ENCODE measurements around the gene ACSF2. TPM values are rescaled to one million over a fixed set of nuclear protein-coding genes. Genes with fewer than 3 reads are reported as not detected.

ACSF2 gene
- total RNA-seq, 6 donors from 2014 or later = 52.3 to 239 (median 120) TPM

DNA sequence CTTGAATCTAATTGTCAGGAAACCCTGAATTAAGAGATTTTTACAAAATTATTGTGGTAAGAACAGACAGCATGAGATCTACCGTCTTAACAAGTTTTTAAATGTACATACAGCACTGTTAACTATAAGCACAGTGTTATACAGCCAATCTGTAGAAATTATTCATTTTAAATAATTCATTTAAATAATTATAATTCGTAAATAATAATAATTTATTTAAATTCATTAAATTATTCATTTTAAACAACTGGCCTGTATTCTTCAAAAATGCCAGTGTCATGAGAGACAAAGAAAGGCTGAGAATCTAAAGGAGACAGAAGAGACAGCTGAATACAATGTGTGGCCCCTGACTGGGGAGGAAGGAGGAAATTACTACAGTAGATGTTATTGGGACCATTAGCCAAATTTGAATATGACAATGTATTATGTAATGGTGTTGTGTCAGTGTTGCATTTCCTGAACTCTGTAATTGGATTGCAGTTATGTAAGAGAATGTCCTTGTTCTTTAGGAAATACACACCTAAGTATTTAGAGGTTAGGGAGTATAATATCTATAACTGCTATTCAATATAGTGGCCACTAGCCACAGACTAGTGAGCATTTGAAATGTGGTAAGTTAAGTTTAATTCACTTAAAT, 55.0 kb downstream of the ACSF2 start:
- ATAC-seq (ENCODE audit: low FRiP score in 2 of 2) = no peak
- 86 to 95% methylated on average over 2 of the region's 2 CpGs for WGBS, 2 donors
- H3K4me3 ChIP-seq = no peak overlapping the region
- H3K27me3 ChIP-seq = no peaks in the 10 kb centered on the region
- peaks cover 3 to 35% (median 26%) of the 10 kb centered on the region in 4 donors for H3K36me3 ChIP-seq
- DNase-seq = no peak
- no peaks in the 10 kb centered on the region for H3K9me3 ChIP-seq
- TF ChIP-seq, protein P1, sequence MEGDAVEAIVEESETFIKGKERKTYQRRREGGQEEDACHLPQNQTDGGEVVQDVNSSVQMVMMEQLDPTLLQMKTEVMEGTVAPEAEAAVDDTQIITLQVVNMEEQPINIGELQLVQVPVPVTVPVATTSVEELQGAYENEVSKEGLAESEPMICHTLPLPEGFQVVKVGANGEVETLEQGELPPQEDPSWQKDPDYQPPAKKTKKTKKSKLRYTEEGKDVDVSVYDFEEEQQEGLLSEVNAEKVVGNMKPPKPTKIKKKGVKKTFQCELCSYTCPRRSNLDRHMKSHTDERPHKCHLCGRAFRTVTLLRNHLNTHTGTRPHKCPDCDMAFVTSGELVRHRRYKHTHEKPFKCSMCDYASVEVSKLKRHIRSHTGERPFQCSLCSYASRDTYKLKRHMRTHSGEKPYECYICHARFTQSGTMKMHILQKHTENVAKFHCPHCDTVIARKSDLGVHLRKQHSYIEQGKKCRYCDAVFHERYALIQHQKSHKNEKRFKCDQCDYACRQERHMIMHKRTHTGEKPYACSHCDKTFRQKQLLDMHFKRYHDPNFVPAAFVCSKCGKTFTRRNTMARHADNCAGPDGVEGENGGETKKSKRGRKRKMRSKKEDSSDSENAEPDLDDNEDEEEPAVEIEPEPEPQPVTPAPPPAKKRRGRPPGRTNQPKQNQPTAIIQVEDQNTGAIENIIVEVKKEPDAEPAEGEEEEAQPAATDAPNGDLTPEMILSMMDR (IDR thresholded peaks at IDR 0.05) = no peak
- TF ChIP-seq POLR2A (IDR thresholded peaks at IDR 0.05) (no peak), POLR2AphosphoS5 (IDR thresholded peaks at IDR 0.05) (no peak), EP300 (IDR thresholded peaks at IDR 0.05) (no peak)
- H3K27ac ChIP-seq = peak overlapping the region in 1 of 4 donors; percentile 7
- H3K4me1 ChIP-seq = peaks cover 16 to 36% (median 22%) of the 10 kb centered on the region in 4 donors

DNA sequence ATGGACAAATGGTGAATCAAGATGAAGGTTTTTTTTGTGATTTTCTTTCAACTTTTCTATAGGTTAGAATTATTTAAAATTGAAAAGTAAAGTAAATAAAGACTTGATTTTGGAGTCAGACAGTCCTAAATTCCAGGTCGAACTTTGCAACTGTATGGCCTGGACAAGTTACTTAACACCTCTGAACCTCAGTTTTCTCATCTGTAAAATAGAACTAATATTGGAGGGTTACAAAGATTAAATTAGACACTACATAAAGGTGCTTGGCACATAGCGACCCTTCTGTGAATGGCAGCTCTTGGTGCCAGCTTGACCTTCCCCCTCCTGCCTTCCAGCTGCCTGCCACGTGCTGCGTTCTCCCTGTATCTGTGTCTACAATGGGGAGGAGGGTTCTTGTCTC, 55.6 kb downstream of the ACSF2 start:
- DNase-seq (no peak), ATAC-seq (ENCODE audit: low FRiP score in 2 of 2) (no peak)
- H3K27ac ChIP-seq = peak overlapping the region in 1 of 4 donors; percentile 7
- no peak overlapping the region for H3K4me3 ChIP-seq
- H3K27me3 ChIP-seq = no peaks in the 10 kb centered on the region
- WGBS, 2 donors = 90 to 92% methylated on average over 4 of the region's 4 CpGs
- peaks cover 16 to 36% (median 22%) of the 10 kb centered on the region in 4 donors for H3K4me1 ChIP-seq
- TF ChIP-seq POLR2AphosphoS5 (IDR thresholded peaks at IDR 0.05) (no peak), EP300 (IDR thresholded peaks at IDR 0.05) (no peak), POLR2A (IDR thresholded peaks at IDR 0.05) (no peak)
- TF ChIP-seq, protein P1 (IDR thresholded peaks at IDR 0.05) = no peak
- H3K36me3 ChIP-seq = peaks cover 3 to 41% (median 26%) of the 10 kb centered on the region in 4 donors
- H3K9me3 ChIP-seq = no peaks in the 10 kb centered on the region

DNA sequence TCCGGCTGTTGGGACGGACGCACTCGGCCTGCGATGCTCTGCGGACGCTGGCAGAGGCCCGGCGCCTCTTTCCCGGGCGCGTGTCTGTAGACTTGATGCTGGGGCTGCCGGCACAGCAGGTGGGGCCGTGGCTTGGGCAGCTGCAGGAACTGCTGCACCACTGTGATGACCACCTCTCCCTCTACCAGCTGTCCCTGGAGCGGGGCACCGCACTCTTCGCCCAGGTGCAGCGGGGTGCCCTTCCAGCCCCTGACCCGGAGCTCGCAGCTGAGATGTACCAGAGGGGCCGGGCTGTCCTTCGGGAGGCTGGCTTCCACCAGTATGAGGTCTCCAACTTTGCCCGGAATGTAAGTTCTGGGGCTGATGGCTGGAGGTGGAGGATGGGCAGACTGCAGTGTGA, 56.1 kb downstream of the ACSF2 start:
- TF ChIP-seq POLR2AphosphoS5 (IDR thresholded peaks at IDR 0.05) = no peak
- no peak for TF ChIP-seq EP300 (IDR thresholded peaks at IDR 0.05)
- TF ChIP-seq, protein P1 (IDR thresholded peaks at IDR 0.05) = no peak
- ATAC-seq (ENCODE audit: low FRiP score in 2 of 2) = no peak
- Histone ChIP-seq H3K27me3 (no peaks in the 10 kb centered on the region), H3K36me3 (peaks cover 3 to 46% (median 26%) of the 10 kb centered on the region in 4 donors), H3K4me3 (no peak overlapping the region), H3K4me1 (peaks cover 16 to 36% (median 22%) of the 10 kb centered on the region in 4 donors), H3K27ac (peak overlapping the region in 3 of 4 donors; percentile 14 to 73 (median 18)), H3K9me3 (no peaks in the 10 kb centered on the region)
- peak in 1 of 2 donors; percentile 78 for DNase-seq
- WGBS, 2 donors = 92 to 94% methylated on average over 14 to 15 of the region's 23 CpGs

DNA sequence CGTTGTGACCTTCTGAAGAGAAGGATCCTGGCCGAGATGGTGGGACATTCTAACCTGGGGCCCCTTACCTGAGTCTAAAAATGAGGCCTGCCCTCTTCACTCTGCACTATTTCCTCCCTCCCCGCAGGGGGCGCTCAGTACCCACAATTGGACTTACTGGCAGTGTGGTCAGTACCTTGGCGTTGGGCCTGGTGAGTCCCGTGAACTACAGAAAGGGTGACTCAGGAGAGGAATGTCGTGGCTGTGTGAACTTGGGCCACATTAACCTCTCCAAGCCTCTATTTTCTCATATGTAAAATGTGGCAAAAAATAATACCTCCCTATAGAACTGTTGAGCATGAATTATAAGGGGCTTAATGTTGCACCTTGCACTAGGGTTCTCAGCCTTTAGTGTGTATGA, 56.5 kb downstream of the ACSF2 start:
- ATAC-seq (ENCODE audit: low FRiP score in 2 of 2) = peak; percentile 83 to 87
- peak in 1 of 4 donors; percentile 91 for TF ChIP-seq EP300 (IDR thresholded peaks at IDR 0.05)
- TF ChIP-seq POLR2AphosphoS5 (IDR thresholded peaks at IDR 0.05) = peak; percentile 71 to 84
- TF ChIP-seq, protein P1 (IDR thresholded peaks at IDR 0.05) = peak; percentile 80 to 94 (median 88)
- TF ChIP-seq POLR2A (IDR thresholded peaks at IDR 0.05) = no peak
- Histone ChIP-seq H3K4me1 (peaks cover 16 to 36% (median 22%) of the 10 kb centered on the region in 4 donors), H3K27ac (peak overlapping the region; percentile 29 to 73 (median 40)), H3K27me3 (no peaks in the 10 kb centered on the region), H3K9me3 (no peaks in the 10 kb centered on the region), H3K4me3 (no peak overlapping the region), H3K36me3 (peaks cover 3 to 49% (median 26%) of the 10 kb centered on the region in 4 donors)
- 13 to 19% methylated on average over 7 of the region's 7 CpGs for WGBS, 2 donors
- DNase-seq = peak in 1 of 2 donors; percentile 97

Data from upper lobe of left lung (tissue), 6 donors.